Measurements from ENCODE around the gene RALGPS1. TPM values are rescaled to one million over a fixed set of nuclear protein-coding genes. Genes with fewer than 3 reads are reported as not detected.

RALGPS1 gene
- total RNA-seq, 2 experiments from 2014 or later, result 1.9 to 2.2 TPM

DNA sequence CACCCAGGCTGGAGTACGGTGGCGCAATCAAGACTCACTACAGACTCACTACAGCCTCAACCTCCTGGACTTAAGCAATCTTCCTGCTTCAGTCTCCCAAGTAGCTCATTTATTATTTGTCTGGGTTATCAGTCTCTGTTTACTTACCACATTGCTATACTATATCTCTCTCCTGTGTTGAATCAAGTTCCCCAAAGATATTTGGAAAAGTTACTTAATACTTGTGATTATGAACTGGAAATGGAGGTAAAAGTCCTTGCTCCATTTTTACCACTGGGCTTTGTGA lies 152.2 kb downstream of the RALGPS1 start:
- POLR2A ChIA-PET, result no interaction called here
- Mint-ChIP-seq H3K9me3 (peaks cover 3% of the 10 kb centered on the region), H3K27me3 (no peaks in the 10 kb centered on the region), H3K4me1 (ENCODE audit: low read depth) (no peaks in the 10 kb centered on the region), H3K4me3 (no peak overlapping the region), H3K36me3 (ENCODE audit: low read depth) (peaks cover 6% of the 10 kb centered on the region), H3K27ac (no peak overlapping the region)
- DNase-seq (no peak), ATAC-seq (no peak)
- TF ChIP-seq, protein P1, sequence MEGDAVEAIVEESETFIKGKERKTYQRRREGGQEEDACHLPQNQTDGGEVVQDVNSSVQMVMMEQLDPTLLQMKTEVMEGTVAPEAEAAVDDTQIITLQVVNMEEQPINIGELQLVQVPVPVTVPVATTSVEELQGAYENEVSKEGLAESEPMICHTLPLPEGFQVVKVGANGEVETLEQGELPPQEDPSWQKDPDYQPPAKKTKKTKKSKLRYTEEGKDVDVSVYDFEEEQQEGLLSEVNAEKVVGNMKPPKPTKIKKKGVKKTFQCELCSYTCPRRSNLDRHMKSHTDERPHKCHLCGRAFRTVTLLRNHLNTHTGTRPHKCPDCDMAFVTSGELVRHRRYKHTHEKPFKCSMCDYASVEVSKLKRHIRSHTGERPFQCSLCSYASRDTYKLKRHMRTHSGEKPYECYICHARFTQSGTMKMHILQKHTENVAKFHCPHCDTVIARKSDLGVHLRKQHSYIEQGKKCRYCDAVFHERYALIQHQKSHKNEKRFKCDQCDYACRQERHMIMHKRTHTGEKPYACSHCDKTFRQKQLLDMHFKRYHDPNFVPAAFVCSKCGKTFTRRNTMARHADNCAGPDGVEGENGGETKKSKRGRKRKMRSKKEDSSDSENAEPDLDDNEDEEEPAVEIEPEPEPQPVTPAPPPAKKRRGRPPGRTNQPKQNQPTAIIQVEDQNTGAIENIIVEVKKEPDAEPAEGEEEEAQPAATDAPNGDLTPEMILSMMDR (IDR thresholded peaks at IDR 0.05), result no peak
- intact Hi-C loops (cut with micrococcal nuclease), result no loop called here
- CTCF ChIA-PET, result no interaction called here

DNA sequence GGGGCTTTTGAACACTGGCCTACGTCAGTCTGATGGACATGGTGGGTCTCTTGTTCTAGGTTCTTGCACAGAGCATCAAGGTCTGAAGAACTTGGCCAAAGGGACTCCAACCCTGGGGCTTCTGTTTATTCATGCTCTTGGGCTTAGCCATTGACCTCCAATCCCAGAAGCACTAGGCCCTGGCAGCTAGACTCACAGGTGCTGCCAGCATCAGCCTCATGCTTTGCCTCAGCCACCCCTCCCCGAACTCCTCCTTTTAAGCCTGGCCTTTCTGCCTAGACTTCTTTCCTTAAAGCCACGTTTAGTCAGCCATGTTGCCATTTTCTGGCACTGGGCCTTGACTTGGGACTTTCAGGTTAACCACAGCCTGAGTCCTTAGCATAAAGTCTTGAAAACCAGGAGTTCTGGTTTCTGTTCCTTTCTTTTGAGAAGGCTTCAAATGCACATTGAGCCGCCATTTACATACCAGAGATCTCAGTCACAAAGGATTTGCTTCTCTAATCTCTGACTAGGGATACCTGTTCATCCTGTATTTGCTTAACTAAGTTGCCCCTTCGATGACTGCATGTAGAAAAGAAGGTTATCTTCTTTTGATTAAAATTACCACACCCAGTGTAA lies 153.1 kb downstream of the RALGPS1 start:
- H3K27ac Mint-ChIP-seq, result no peak overlapping the region
- intact Hi-C loops (cut with micrococcal nuclease), result no loop called here
- H3K4me1 Mint-ChIP-seq (ENCODE audit: low read depth), result no peaks in the 10 kb centered on the region
- H3K27me3 Mint-ChIP-seq, result no peaks in the 10 kb centered on the region
- ChIA-PET POLR2A (no interaction called here), CTCF (no interaction called here)
- peaks cover 13% of the 10 kb centered on the region for H3K36me3 Mint-ChIP-seq (ENCODE audit: low read depth)
- TF ChIP-seq, protein P1 (IDR thresholded peaks at IDR 0.05), result no peak
- H3K4me3 Mint-ChIP-seq, result no peak overlapping the region
- DNase-seq (no peak), ATAC-seq (no peak)
- peaks cover 10% of the 10 kb centered on the region for H3K9me3 Mint-ChIP-seq

DNA sequence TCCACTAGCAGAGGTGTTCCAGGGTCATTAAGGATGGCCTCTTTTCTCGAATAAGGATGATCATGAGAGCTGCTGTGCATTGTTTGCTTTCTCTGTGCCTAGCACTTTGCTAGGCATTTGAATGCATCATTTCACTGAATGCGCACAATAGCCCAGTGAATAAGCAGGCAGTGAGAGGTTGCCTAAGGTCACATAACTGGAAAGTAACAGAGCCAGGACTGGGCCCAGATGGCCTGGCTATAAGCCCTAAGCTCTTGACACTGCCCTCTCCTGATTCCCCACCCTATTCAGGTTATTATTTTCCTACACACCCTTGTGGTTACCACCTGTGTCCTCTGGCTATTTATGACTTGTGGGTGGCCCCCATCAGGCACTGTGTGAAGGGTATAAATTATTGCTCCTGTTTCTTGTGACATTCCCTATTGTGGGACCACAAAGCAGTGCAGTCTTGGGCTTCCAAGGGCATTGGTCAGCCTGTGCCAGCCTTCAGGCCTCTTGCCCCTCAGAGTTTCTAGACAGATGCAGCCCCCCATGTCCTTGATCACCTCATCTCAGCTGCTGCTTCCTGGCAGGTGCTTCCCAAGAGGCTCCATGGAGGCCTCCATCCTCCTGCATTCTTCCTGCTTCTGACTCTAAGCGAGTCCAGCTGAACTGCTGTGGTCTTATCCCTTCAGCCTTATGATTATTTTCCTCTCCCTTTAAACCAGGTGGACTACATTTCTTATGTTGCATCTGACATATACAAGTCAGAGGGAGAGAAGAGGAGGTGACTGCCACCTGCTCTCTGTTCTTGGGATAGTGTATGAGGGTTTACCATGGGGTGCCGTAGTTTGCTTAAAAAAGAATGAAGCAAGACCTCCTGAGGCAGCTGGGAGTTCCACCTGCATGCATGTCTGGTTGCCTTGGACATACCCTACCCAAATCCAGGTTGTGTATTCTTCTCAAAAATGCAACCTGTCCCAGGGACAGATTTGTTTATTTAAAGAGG lies 160.3 kb downstream of the RALGPS1 start:
- H3K27ac Mint-ChIP-seq, result no peak overlapping the region
- ChIA-PET POLR2A (no interaction called here), CTCF (interaction anchor here (1.4 kb wide), 1 partner anchor 69 kb away, joined by 3 read pairs; no protein-coding TSS in a partner anchor)
- peaks cover 1% of the 10 kb centered on the region for H3K27me3 Mint-ChIP-seq
- H3K4me3 Mint-ChIP-seq, result no peak overlapping the region
- intact Hi-C loops (cut with micrococcal nuclease), result no loop called here
- TF ChIP-seq, protein P1 (IDR thresholded peaks at IDR 0.05), result no peak
- ATAC-seq, result no peak
- H3K36me3 Mint-ChIP-seq (ENCODE audit: low read depth), result peaks cover 13% of the 10 kb centered on the region
- no peaks in the 10 kb centered on the region for H3K4me1 Mint-ChIP-seq (ENCODE audit: low read depth)
- H3K9me3 Mint-ChIP-seq, result peaks cover 10% of the 10 kb centered on the region
- no peak for DNase-seq

DNA sequence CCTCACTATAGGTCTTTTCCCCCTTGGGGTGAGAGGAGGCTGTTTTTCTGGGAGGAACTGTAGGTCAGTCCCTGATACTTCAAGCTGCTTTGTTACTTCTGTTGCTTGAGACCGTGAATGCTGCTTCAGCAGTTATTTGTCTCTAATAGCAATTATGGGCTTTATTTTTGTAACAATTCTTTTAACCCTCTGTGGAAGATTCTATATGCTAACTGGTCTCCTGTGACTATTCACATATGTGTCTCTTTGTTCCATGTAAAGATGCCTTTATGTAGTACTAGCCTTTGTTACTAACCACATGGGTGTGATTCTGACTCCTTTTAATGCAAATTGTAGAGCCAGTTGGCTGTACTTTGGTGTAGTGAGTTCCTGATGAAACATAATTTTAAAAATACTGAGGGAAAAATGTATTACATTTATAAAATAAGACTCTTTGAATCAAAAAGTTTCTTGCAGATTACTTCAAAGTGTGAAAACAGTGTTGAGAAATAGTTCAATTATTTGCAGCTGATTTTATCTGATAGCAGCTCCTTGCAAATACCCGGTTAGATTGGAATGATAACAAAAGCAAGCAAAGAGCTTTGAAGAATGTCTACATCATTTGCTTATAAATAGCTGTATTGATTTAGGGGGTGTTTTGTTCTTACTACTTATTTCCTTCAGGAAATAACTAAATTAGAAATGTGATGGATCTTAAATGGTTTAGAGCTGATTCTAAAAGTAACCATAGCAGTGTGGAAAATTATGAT lies 161.2 kb downstream of the RALGPS1 start:
- POLR2A ChIA-PET, result no interaction called here
- Mint-ChIP-seq H3K27ac (no peak overlapping the region), H3K36me3 (ENCODE audit: low read depth) (peaks cover 13% of the 10 kb centered on the region), H3K4me1 (ENCODE audit: low read depth) (no peaks in the 10 kb centered on the region), H3K4me3 (no peak overlapping the region), H3K9me3 (peaks cover 10% of the 10 kb centered on the region), H3K27me3 (peaks cover 1% of the 10 kb centered on the region)
- CTCF ChIA-PET, result interaction anchor here (1.4 kb wide), 1 partner anchor 70 kb away, joined by 3 read pairs; no protein-coding TSS in a partner anchor
- no peak for ATAC-seq
- TF ChIP-seq, protein P1 (IDR thresholded peaks at IDR 0.05), result no peak
- intact Hi-C loops (cut with micrococcal nuclease), result no loop called here
- DNase-seq, result no peak
